ENCODE data around the gene SLC4A7.
A peak's percentile ranks its signal among the peaks of the same experiment; 100 is the strongest.
"Not testable (repeated sequence)": the region's sequence is repeated elsewhere in the genome, so short reads cannot be mapped to it uniquely, and the experiment has no call there.

Gene SLC4A7

GRCh38 chr3:27484015-27484844 is at the start of gene SLC4A7:
Gene SLC4A7 (minus strand): TSS chr3:27484384. CDS start chr3:27484126, 258 bp downstream.
- no peaks in the 10 kb centered on the region for H3K27me3 Mint-ChIP-seq
- peaks cover 36% of the 10 kb centered on the region for H3K4me1 Mint-ChIP-seq (ENCODE audit: low read depth)
- H3K9me3 Mint-ChIP-seq = no peaks in the 10 kb centered on the region
- peak; percentile 99 for DNase-seq
- H3K4me3 Mint-ChIP-seq = peak within 1 kb of the TSS; percentile 94
- peaks cover 33% of the 10 kb centered on the region for H3K36me3 Mint-ChIP-seq (ENCODE audit: low read depth)
- peak within 1 kb of the TSS; percentile 95 for H3K27ac Mint-ChIP-seq

- peaks cover 20% of the 10 kb centered on the region for H3K4me1 Mint-ChIP-seq (ENCODE audit: low read depth)
- no peak overlapping the region for H3K4me3 Mint-ChIP-seq
- no peaks in the 10 kb centered on the region for H3K9me3 Mint-ChIP-seq
- no peaks in the 10 kb centered on the region for H3K27me3 Mint-ChIP-seq
- H3K27ac Mint-ChIP-seq = no peak overlapping the region
- DNase-seq = no peak
- no peaks in the 10 kb centered on the region for H3K36me3 Mint-ChIP-seq (ENCODE audit: low read depth)
Measured at GRCh38 chr3:27533261-27533607, 49.0 kb upstream of the SLC4A7 start.

DNA sequence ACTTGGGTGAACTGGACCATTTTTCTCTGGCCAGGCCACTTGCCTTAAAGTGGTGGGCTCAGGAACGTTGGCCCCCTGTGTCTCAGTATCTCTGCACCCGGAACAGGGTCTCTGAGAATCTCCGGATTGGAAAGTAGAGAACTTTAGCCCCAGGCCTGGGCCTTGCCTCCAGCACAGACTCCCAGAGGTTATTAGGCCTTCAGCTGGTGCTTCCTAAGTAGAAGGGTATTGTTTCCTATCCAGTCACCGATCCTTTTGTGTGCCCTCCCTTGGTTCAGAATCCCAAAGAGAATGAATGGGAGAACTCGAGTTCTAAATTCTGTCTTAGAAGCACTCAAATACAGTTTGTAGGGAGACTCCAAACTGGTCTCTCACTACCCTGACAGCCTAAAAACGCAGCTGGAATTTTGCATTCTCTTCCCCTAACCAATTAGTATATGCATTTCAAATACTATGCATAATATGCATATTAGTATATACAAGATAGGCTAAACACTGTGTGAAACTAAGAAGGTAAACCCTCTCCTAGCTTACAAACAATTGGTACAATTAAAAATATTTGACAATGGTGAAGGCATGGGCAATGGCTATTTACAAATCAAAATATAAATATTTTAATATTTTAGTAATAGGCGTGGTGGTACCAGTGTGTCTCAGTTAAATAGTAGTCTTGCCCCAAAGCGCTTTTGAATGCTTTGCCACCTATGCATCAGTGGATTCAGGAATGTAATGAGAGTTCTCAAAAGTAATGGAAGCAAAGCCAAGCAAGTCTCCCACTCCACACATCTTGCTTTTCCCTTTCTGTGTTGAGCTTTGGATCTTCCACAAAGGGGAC is 48.5 kb upstream of the SLC4A7 start:
- no peaks in the 10 kb centered on the region for H3K36me3 Mint-ChIP-seq (ENCODE audit: low read depth)

DNA sequence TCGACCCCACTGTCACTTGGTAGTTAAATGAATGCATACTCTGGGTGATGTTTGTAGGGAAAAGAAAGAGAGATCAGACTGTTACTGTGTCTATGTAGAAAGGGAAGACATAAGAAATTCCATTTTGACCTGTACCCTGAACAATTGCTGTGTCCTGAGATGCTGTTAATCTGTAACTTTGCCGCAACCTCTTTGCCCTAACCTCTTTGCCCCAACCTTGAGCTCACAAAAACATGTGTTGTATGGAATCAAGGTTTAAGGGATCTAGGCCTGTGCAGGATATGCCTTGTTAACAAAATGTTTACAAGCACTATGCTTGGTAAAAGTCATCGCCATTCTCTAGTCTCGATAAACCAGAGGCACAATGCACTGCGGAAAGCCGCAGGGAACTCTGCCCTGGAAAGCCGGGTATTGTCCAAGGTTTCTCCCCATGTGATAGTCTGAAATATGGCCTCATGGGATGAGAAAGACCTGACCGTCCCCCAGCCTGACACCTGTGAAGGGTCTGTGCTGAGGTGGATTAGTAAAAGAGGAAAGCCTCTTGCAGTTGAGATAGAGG is 47.1 kb upstream of the SLC4A7 start:
- not testable (repeated sequence) for H3K27ac Mint-ChIP-seq; H3K4me3 Mint-ChIP-seq; H3K36me3 Mint-ChIP-seq (ENCODE audit: low read depth)

More for the DNA sequence above, 48.5 kb upstream of the SLC4A7 start:
- no peaks in the 10 kb centered on the region for H3K9me3 Mint-ChIP-seq
- peaks cover 20% of the 10 kb centered on the region for H3K4me1 Mint-ChIP-seq (ENCODE audit: low read depth)
- no peaks in the 10 kb centered on the region for H3K27me3 Mint-ChIP-seq
- DNase-seq = no peak
- H3K27ac Mint-ChIP-seq = no peak overlapping the region
- no peak overlapping the region for H3K4me3 Mint-ChIP-seq

GRCh38 chr3:27528791-27529190 is 44.6 kb upstream of the SLC4A7 start:
- Mint-ChIP-seq H3K4me1 (ENCODE audit: low read depth) (peaks cover 12% of the 10 kb centered on the region), H3K4me3 (no peak overlapping the region), H3K27ac (no peak overlapping the region), H3K36me3 (ENCODE audit: low read depth) (no peaks in the 10 kb centered on the region), H3K27me3 (no peaks in the 10 kb centered on the region), H3K9me3 (no peaks in the 10 kb centered on the region)
- no peak for DNase-seq

More for the DNA sequence above, 47.1 kb upstream of the SLC4A7 start:
- not testable (repeated sequence) for DNase-seq, H3K27me3 Mint-ChIP-seq, H3K9me3 Mint-ChIP-seq
- peaks cover 23% of the 10 kb centered on the region for H3K4me1 Mint-ChIP-seq (ENCODE audit: low read depth)

GRCh38 chr3:27526614-27527315 is 42.6 kb upstream of the SLC4A7 start:
- no peak overlapping the region for H3K4me3 Mint-ChIP-seq
- H3K27me3 Mint-ChIP-seq = no peaks in the 10 kb centered on the region
- no peaks in the 10 kb centered on the region for H3K36me3 Mint-ChIP-seq (ENCODE audit: low read depth)
- peaks cover 8% of the 10 kb centered on the region for H3K4me1 Mint-ChIP-seq (ENCODE audit: low read depth)
- H3K27ac Mint-ChIP-seq = no peak overlapping the region
- DNase-seq = no peak
- no peaks in the 10 kb centered on the region for H3K9me3 Mint-ChIP-seq

GRCh38 chr3:27521872-27522265 is 37.7 kb upstream of the SLC4A7 start:
- H3K36me3 Mint-ChIP-seq (ENCODE audit: low read depth) = no peaks in the 10 kb centered on the region
- H3K4me1 Mint-ChIP-seq (ENCODE audit: low read depth) = peaks cover 6% of the 10 kb centered on the region
- no peak overlapping the region for H3K4me3 Mint-ChIP-seq
- H3K27me3 Mint-ChIP-seq = no peaks in the 10 kb centered on the region
- no peak for DNase-seq
- no peak overlapping the region for H3K27ac Mint-ChIP-seq
- no peaks in the 10 kb centered on the region for H3K9me3 Mint-ChIP-seq

- Mint-ChIP-seq H3K9me3 (no peaks in the 10 kb centered on the region), H3K27ac (no peak overlapping the region), H3K27me3 (no peaks in the 10 kb centered on the region), H3K36me3 (ENCODE audit: low read depth) (no peaks in the 10 kb centered on the region), H3K4me1 (ENCODE audit: low read depth) (peaks cover 5% of the 10 kb centered on the region), H3K4me3 (no peak overlapping the region)
- no peak for DNase-seq
Measured at GRCh38 chr3:27521179-27521871, 37.1 kb upstream of the SLC4A7 start.

GRCh38 chr3:27511724-27512422 is 27.7 kb upstream of the SLC4A7 start:
- Mint-ChIP-seq H3K4me1 (ENCODE audit: low read depth) (no peaks in the 10 kb centered on the region), H3K9me3 (no peaks in the 10 kb centered on the region), H3K27ac (no peak overlapping the region), H3K36me3 (ENCODE audit: low read depth) (no peaks in the 10 kb centered on the region), H3K27me3 (no peaks in the 10 kb centered on the region), H3K4me3 (no peak overlapping the region)
- no peak for DNase-seq

GRCh38 chr3:27509376-27509775 is 25.2 kb upstream of the SLC4A7 start:
- no peaks in the 10 kb centered on the region for H3K36me3 Mint-ChIP-seq (ENCODE audit: low read depth)
- no peaks in the 10 kb centered on the region for H3K4me1 Mint-ChIP-seq (ENCODE audit: low read depth)
- DNase-seq = no peak
- no peaks in the 10 kb centered on the region for H3K9me3 Mint-ChIP-seq
- no peak overlapping the region for H3K27ac Mint-ChIP-seq
- H3K4me3 Mint-ChIP-seq = no peak overlapping the region
- H3K27me3 Mint-ChIP-seq = no peaks in the 10 kb centered on the region

- Mint-ChIP-seq H3K4me3 (no peak overlapping the region), H3K36me3 (ENCODE audit: low read depth) (no peaks in the 10 kb centered on the region), H3K4me1 (ENCODE audit: low read depth) (no peaks in the 10 kb centered on the region), H3K27me3 (no peaks in the 10 kb centered on the region), H3K27ac (no peak overlapping the region), H3K9me3 (no peaks in the 10 kb centered on the region)
- DNase-seq = no peak
Measured at GRCh38 chr3:27508424-27508823, 24.2 kb upstream of the SLC4A7 start.

- Mint-ChIP-seq H3K36me3 (ENCODE audit: low read depth) (no peaks in the 10 kb centered on the region), H3K9me3 (no peaks in the 10 kb centered on the region), H3K4me3 (no peak overlapping the region), H3K27ac (no peak overlapping the region), H3K4me1 (ENCODE audit: low read depth) (no peaks in the 10 kb centered on the region), H3K27me3 (no peaks in the 10 kb centered on the region)
- DNase-seq = no peak
Measured at GRCh38 chr3:27507515-27508266, 23.5 kb upstream of the SLC4A7 start.

GRCh38 chr3:27507111-27507510 is 22.9 kb upstream of the SLC4A7 start:
- Mint-ChIP-seq H3K9me3 (no peaks in the 10 kb centered on the region), H3K27me3 (no peaks in the 10 kb centered on the region), H3K27ac (no peak overlapping the region), H3K36me3 (ENCODE audit: low read depth) (no peaks in the 10 kb centered on the region), H3K4me3 (no peak overlapping the region), H3K4me1 (ENCODE audit: low read depth) (no peaks in the 10 kb centered on the region)
- no peak for DNase-seq
